Lung (tissue), 12 donors: Measurements from ENCODE around the gene ATP11A. TPM values are rescaled to one million over a fixed set of nuclear protein-coding genes. Genes with fewer than 3 reads are reported as not detected.

ENCODE experiments used
- ATAC-seq: fragments of 200-7000 bp; cut with Tn5 transposase; one replicate; pipeline ENCODE4 v1.9.1; 2020; ENCODE audit warnings: moderate number of reproducible peaks; ENCODE audit not compliant: insufficient read depth, low FRiP score
- DNase-seq, 3 donors: peaks; one replicate each; pipeline ENCODE4 v3.0.0-alpha.2; 2013 to 2017
- H3K27ac ChIP-seq, 2 donors: one replicate each; pipeline ENCODE4 v1.5.1; 2013; ENCODE audit warnings: mild to moderate bottlenecking in 2 of 2, moderate library complexity in 2 of 2, control low read depth in 1 of 2, inconsistent platforms in 1 of 2, low read depth in 1 of 2, low read length in 1 of 2
- H3K27me3 ChIP-seq, 3 donors: one replicate each; pipeline ENCODE4 v1.5.1; 2013; ENCODE audit warnings: low read length in 2 of 3; ENCODE audit not compliant: control insufficient read depth in 3 of 3, insufficient read depth in 3 of 3
- H3K36me3 ChIP-seq, 4 donors: one replicate each; pipeline ENCODE4 v1.5.1; 2013; ENCODE audit warnings: low read length in 4 of 4, mild to moderate bottlenecking in 1 of 4, moderate library complexity in 1 of 4; ENCODE audit not compliant: control insufficient read depth in 4 of 4, insufficient read depth in 4 of 4
- H3K4me1 ChIP-seq, 5 donors: one replicate each; pipeline ENCODE4 v1.5.1; 2013; ENCODE audit warnings: low read length in 5 of 5, mild to moderate bottlenecking in 2 of 5, moderate library complexity in 1 of 5; ENCODE audit not compliant: control insufficient read depth in 5 of 5, insufficient read depth in 5 of 5
- H3K4me3 ChIP-seq: one replicate; pipeline ENCODE4 v1.5.1; 2013; ENCODE audit warnings: mild to moderate bottlenecking, control low read depth, moderate library complexity
- H3K9ac ChIP-seq, 2 donors: one replicate each; pipeline ENCODE4 v1.5.1; 2013; ENCODE audit warnings: low read length in 2 of 2, control low read depth in 1 of 2; ENCODE audit not compliant: insufficient read depth in 1 of 2
- H3K9me3 ChIP-seq, 4 donors: one replicate each; pipeline ENCODE4 v1.5.1; 2013; ENCODE audit warnings: low read length in 3 of 4, mild to moderate bottlenecking in 1 of 4, moderate library complexity in 1 of 4; ENCODE audit not compliant: control insufficient read depth in 4 of 4, insufficient read depth in 3 of 4
- WGBS, 2 donors: extraction: QIAGEN DNeasy Blood & Tissue Kit; methylation state at CpG; one replicate each; pipeline ENCODE4 v1.1.7; 2013; 5-methylcytosine and 5-hydroxymethylcytosine counted together
- polyA plus RNA-seq, 2 donors: library from polyadenylated mRNA; stranded (reverse); fragments of 200-250 nt; gene quantifications; one replicate each; pipeline ENCODE4 v1.2.1, GENCODE V29; 2013
- total RNA-seq, 2 donors: library from RNA; depleted of rRNA in 1 of 2; stranded (reverse); fragments of >200 nt in 1 of 2; gene quantifications; one replicate each; pipeline ENCODE4 v1.2.1, GENCODE V29; 2014 to 2021
- TF ChIP-seq, protein P1 (sequence below): IDR thresholded peaks from 2 replicates; pipeline ENCODE4 v1.5.1; 2012; ENCODE audit warnings: mild to moderate bottlenecking; ENCODE audit errors: control extremely low read depth, extremely low read depth
- donor health status: control.
- donor health status: control.
- donor health status: Bipolar disorder and iron deficiency.
- donor health status: healthy.
- donor health status: DM: yes; HTN: yes; CAD: no.

ATP11A gene
- total and polyA plus RNA-seq, 4 donors: 46.3 to 317 (median 162) TPM

DNA sequence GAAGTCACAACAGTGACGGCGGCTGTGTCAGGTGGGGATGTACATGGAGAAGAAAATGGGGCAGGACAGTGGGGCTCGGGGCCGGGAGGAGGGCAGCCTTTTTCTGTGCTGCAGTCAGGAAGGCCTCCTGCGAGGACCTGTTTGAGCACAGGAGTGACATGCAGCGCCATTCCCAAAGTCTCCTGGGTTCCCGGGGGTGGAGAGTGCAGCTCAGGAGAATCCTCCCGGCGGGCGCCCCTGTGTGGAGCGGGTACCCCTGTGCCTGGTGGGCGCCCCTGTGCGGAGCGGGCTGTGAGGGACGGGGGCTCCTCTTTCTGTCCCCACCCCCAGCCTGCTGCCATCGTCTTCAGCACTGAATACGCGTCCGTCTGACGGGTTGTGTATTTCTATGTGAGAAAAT is 62.4 kb downstream of the ATP11A start:
- ATAC-seq: no peak
- Histone ChIP-seq H3K4me3 (no peak overlapping the region), H3K9me3 (peaks cover 0 to 2% (median 0%) of the 10 kb centered on the region in 4 donors), H3K27me3 (no peaks in the 10 kb centered on the region), H3K4me1 (peaks cover 0 to 15% (median 8%) of the 10 kb centered on the region in 5 donors), H3K36me3 (peaks cover 0 to 3% (median 0%) of the 10 kb centered on the region in 4 donors), H3K27ac (no peak overlapping the region), H3K9ac (no peak overlapping the region)
- WGBS, 2 donors: 87 to 91% methylated on average over 20 of the region's 20 CpGs
- DNase-seq: no peak
- TF ChIP-seq, protein P1, sequence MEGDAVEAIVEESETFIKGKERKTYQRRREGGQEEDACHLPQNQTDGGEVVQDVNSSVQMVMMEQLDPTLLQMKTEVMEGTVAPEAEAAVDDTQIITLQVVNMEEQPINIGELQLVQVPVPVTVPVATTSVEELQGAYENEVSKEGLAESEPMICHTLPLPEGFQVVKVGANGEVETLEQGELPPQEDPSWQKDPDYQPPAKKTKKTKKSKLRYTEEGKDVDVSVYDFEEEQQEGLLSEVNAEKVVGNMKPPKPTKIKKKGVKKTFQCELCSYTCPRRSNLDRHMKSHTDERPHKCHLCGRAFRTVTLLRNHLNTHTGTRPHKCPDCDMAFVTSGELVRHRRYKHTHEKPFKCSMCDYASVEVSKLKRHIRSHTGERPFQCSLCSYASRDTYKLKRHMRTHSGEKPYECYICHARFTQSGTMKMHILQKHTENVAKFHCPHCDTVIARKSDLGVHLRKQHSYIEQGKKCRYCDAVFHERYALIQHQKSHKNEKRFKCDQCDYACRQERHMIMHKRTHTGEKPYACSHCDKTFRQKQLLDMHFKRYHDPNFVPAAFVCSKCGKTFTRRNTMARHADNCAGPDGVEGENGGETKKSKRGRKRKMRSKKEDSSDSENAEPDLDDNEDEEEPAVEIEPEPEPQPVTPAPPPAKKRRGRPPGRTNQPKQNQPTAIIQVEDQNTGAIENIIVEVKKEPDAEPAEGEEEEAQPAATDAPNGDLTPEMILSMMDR: no peak

DNA sequence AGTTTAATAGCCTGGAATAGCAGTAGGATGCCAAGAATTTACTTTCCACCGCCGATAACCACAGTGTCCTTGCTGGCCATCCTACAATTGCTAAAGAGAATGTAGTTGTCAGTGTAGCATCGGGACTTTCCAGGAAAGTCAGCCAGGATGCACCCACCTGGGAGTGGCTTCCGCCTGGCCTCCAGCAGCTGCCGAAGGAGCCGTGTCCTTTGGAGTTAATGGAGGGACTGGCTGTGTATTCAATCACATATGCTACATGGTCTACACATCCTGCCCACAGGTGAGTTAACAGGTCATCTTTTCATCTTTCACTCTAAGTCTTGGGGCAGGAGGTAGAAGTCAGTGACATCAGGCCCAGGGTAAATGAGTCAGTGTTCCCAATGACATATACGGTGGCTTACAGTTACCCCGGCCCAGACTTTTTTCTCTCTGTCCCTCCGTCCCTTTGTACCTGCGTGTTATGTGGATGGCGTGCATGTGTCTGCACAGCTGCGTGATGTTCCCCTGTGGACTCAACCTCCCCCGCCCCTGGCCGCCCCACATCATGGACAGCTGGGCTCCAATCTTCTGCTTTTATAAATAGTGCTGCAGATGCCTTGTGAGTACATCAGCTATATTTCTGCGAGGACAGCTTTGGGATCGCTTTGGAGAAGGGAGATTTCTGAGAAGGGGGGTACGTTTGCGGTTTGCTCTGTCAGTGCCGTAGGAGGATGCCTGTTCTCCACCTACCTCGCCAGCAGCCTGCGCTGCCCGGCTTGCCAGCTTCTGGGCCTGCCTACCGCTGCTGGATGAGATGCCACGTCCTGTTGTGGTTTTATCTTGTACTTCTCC is 63.1 kb downstream of the ATP11A start:
- Histone ChIP-seq H3K4me3 (no peak overlapping the region), H3K9ac (no peak overlapping the region), H3K36me3 (peaks cover 0 to 3% (median 0%) of the 10 kb centered on the region in 4 donors), H3K4me1 (peaks cover 0 to 19% (median 8%) of the 10 kb centered on the region in 5 donors), H3K27ac (no peak overlapping the region), H3K27me3 (no peaks in the 10 kb centered on the region), H3K9me3 (peaks cover 0 to 2% (median 0%) of the 10 kb centered on the region in 4 donors)
- DNase-seq (no peak), ATAC-seq (no peak)
- TF ChIP-seq, protein P1: no peak
- 64 to 71% methylated on average over 24 of the region's 24 CpGs for WGBS, 2 donors

DNA sequence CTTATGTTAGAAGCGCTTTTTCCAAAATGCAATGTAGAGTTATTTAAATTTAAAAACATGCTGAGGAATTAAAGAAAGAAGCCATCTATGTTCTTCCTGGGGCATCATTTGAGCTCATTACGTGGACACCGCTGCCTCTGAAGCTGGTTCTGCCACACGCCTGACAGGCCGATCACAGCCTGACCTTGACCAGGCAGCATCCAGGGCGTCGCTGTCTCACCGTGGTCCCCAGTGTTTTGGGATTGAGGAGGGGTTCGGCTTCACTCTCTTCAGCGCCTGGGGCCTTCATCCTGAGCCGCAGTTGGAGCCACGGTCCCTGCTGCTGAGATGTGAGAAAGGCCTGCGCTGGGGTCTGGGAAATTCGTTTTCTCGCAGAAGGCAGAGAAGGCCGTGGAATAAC is 64.0 kb downstream of the ATP11A start:
- ATAC-seq (no peak), DNase-seq (no peak)
- Histone ChIP-seq H3K4me3 (no peak overlapping the region), H3K9ac (no peak overlapping the region), H3K36me3 (peaks cover 0 to 2% (median 0%) of the 10 kb centered on the region in 4 donors), H3K27me3 (no peaks in the 10 kb centered on the region), H3K27ac (no peak overlapping the region), H3K9me3 (peaks cover 0 to 2% (median 0%) of the 10 kb centered on the region in 4 donors), H3K4me1 (peaks cover 0 to 19% (median 8%) of the 10 kb centered on the region in 5 donors)
- 95% methylated on average over 16 of the region's 16 CpGs for WGBS, 2 donors
- TF ChIP-seq, protein P1: no peak
